SW480 (cell line): ENCODE data around the gene INPP5F.

Experiments used
- DNase-seq: peaks from one replicate; pipeline ENCODE4 v3.0.0-alpha.2; 2016; ENCODE audit warnings: low spot score

Gene INPP5F

DNA sequence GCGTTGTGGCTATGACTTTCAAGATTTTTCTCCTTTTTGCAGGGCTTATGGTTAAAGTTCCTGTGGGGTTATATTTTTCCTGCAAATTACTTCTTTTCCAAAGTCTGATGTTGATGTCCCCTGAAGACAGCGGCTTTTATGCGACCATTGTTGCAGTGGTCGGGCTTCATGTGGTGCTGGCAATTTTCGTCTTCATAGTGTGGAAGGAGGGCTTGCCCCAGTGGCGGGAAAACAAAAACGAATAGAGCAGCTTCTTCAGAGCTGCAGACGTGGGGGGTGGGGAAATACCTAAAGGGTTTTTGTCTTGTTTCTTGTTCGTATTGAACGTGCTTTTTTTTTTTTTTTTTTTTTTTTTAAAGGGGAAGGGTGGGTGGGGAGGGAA, 93.0 kb downstream of the INPP5F start:
- DNase-seq, result no peak

- DNase-seq, result no peak
These were observed 95.3 kb downstream of the INPP5F start for GRCh38 chr10:119821182-119821581.

DNA sequence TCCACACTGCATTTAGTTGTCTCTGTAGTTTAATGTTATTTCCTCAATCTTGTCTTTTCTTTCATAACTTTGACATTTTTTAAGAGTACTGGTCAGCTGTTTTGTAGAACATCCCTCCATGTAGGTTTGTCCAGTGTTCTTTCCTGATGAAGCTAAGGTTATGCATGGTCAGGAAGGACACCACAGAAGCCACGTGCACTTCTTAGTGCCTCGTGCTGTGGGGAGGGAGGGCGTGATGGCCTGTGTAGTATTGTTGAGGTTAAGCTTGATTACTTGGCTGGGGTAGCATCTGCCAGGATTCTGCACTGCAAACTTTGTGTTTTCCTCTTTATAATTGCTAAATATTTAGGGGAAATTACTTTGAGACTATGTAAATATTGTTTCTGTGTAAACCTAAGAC, 98.4 kb downstream of the INPP5F start:
- no peak for DNase-seq

DNA sequence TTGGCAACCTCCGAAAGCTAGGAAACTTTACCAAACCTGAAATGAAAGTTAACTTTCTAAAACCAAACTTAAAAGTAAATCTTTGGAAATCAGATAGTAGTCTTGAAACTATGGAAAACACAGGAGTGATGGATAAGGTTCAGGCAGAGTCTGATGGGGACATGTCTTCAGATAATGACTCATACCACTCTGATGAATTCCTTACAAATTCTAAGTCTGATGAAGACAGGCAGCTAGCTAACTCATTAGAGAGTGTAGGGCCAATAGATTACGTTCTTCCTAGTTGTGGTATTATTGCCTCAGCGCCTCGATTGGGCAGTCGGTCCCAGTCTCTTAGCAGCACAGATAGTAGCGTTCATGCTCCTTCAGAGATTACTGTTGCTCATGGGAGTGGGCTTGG, 100.9 kb downstream of the INPP5F start:
- DNase-seq, result no peak

- DNase-seq, result no peak
These were observed 101.6 kb downstream of the INPP5F start for GRCh38 chr10:119827430-119827829.

DNA sequence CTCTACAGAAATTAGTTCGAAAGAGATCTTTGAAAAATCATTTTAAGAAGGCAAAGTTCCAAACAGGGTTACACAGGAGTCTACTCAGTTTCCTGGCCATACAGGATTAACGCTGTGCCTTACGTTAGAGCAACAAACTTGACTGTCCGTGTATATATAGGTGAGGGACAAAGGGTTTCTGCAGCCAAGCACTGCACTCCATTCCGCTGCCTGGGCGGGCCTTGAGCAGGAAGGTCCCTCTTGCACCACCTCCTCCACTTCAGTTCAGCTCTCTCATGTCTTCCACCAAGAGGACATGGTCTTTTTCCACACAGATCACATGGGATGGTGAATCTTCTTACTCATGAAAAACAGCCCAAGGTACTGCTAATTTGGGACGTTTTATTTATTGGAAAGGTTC, 103.6 kb downstream of the INPP5F start:
- DNase-seq, result no peak

GRCh38 chr10:119830851-119831250, 105.0 kb downstream of the INPP5F start:
- DNase-seq, result no peak

GRCh38 chr10:119831656-119832055, 105.8 kb downstream of the INPP5F start:
- no peak for DNase-seq

DNA sequence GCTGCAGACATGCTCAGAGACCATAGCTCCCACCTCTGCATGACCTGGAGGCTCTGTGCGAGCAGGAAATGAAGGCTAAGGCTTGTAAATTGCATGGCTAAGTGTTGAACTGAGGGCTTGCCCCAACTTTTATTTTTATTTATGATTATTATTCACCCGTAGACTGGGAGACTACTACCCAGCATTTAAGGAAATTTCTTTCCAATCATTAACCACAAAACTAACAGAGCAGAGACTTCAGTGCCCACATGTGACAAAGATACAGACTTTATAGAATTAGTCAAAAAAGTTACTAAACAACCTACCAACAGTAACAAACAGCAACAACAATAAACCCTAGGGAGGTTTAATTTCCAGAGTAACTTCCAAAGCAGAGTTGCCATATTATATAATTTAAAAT, 107.1 kb downstream of the INPP5F start:
- DNase-seq, result no peak

- no peak for DNase-seq
These were observed 108.3 kb downstream of the INPP5F start for GRCh38 chr10:119834188-119834587.

DNA sequence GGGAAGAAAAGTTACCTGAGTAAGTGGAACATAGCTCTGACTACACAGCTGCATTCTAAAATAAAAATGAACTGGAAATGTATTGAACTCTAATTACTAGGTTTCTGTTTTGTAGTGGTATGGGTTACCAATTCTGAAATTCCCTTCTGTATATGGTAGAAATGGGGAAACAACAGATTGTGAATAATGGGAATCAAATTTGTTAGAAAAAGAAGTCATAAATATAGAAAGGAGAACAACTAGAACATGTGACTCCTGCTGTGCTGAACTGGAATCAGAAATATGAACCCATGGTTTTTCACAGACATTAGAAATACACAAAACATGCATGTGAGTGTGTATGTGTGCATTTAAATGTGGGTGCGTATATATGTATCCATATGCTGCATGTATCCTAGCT, 119.8 kb downstream of the INPP5F start:
- no peak for DNase-seq

DNA sequence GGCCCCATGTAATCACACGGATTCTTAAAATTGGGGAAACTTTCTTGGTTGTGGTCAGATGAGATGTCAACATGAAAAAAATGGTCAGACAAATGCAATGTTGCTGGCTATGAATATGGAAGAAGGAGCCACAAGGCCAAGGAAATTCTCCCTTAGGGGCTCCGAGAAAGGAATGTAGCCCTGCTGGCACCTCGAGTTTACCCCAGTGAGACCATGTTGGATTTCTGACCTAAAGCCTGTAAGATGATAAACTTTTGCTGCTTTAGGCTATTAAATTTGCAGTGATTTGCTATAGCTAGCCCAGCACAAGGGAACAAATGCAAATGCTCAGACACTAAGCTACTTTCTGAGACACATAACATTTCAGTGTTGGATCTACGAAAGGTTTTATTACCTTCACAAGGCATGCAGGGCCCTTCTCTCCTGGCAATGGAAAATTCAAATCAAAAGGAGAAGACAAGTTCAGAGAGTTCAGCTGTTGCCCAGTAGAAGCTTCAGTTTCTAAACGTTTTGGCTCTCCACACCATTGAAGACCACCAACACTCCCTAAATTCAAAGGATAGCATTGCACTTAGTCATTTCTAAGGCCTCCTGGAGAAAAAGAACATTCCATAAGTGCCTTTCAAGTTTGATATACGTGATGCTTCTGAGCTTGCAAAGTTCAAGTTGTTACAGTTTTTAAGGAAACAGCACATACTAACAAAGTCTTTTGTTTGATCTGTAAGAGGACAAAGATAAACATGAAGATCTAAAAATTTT, 123.4 kb downstream of the INPP5F start:
- DNase-seq, result peak; percentile 32

GRCh38 chr10:119849944-119850343, 124.1 kb downstream of the INPP5F start:
- DNase-seq, result no peak

DNA sequence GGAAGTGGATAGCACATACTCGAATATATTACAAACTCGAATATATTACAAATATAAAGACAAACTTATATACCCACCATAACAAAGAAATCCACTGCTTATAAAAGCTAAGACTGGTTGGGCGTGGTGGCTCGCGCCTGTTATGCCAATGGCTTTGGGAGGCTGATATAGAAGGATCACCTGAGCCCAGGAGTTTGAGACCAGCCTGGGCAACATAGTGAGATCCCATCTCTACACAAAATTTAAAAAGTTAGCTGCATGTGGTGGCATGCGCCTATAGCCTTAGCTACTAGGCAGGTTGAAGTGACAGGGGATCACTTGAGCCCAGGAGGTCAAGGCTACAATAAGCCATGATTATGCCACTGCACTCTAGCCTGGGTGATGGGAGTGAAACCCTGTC, 126.4 kb downstream of the INPP5F start:
- no peak for DNase-seq

DNA sequence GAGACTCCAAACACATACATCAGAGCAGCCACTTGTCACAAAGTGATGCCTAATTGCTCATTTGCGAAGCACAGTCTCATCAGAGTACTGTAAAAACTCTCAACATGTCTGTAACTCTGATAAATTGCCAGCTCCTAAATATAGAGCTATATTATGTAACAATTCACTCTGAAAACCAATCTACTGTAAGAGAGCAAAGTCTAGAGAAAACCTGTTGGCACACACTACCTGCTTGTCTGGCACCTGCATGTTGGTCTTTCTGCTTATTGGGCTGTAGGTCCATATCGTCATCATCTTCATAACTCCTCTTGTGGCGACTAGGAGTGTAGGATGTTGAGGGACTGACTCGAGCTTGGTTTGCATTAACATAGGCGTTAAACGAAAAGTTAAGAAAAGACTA, 127.0 kb downstream of the INPP5F start:
- no peak for DNase-seq

DNA sequence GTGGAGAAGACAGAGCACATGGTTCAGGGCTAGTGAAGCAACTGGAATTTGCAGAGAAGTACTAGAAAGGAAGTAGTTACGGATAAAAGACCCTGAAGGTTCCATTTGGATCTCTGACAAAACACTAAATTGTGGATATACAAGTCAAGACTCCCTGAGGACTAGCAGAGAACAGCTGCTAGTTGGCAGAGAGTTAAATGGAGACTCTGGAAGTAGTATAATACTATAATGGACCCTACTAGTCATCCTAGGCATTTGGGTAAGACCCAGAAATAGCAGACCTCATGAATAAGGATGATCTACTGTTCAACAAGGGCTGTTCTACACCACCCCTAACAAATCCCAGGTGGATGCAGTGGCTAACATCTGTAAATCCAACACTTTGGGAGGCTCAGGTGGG, 127.7 kb downstream of the INPP5F start:
- no peak for DNase-seq

DNA sequence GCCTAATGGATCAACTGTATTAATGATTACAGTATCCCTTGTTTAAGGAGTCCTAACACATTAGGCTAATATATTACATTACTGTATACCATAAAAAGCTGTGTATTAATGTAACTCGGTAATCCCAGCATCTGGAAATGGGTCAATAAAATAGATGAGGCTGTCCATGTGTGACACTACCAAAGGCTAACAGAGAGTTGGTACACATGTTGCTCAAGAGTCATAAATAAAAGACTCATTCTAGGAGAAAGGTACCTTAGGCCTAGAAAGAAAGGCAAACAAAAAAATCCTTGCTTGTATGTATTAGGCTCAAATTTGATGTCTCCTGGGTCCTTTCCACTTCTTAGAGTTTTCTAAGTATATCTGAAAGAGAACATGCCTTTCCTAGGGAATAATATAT, 132.2 kb downstream of the INPP5F start:
- no peak for DNase-seq

DNA sequence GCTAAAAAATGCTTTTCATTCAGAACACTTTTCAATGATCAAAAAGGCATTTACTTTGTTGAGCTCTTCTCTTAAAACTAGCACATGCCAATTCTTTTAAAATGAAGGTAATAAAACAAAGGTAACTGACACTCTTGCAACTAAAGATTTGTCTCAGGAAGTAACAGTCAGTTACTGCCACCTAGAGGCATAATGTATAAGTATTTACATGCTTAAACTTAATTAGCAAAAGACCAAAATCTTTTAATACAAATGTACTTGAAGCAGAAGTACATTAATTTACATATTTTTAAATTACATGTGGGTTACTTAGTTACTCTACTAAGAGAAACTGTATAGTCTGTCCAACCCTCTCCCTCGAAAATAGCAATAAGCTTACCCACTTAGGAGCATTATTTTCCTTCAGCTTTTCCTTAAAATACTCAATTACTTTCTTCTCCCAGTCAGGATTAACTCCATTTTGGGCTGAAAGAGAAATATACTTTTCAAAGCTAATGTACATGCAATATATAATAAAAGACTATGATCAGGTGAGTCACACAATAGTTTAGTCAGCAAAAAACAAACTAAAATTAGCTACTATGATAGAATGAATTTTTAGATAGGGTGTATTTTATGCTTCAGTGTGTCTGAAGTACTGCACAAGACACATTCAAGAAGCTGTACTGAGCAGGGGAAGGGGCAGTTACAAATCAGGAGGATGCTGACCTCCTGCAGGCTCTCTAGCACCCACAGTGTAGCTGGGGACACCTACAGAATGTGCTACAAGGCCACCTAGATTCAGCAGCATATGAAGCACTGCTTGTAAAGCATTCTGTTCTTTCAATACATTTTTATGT, 133.8 kb downstream of the INPP5F start:
- peak; percentile 59 for DNase-seq

GRCh38 chr10:119860866-119861607, 135.2 kb downstream of the INPP5F start:
- no peak for DNase-seq

DNA sequence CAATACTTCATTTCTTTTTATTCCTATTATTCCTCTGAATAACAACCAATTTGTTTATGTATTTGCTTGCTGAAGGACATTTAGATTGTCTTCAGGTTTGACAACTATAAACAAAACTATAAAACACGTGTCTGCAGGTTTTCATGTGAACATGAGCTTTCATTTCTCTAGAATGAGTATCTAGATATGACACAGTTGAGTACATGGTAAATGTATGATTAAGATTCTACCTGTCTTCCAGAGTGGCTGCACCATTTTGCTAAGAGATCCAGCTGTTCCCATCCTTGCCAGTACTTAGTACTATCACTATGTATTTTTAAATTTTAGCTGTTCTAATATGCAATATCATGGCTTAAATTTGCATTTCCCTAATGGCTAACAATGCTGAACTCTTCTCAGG, 136.7 kb downstream of the INPP5F start:
- no peak for DNase-seq

- DNase-seq, result no peak
These were observed 138.2 kb downstream of the INPP5F start for GRCh38 chr10:119863951-119864565.

- no peak for DNase-seq
These were observed 139.9 kb downstream of the INPP5F start for GRCh38 chr10:119865699-119866240.
